WI38 (cell line): ENCODE results near the gene CTBP1.

Experiments
- H3K4me3 ChIP-seq: 2 replicates; pipeline ENCODE4 v1.5.1; 2011; ENCODE audit warnings: low read depth, mild to moderate bottlenecking, control low read depth, low read length
- TF ChIP-seq, protein P1 (sequence below): IDR thresholded peaks from 2 replicates; pipeline ENCODE4 v1.5.1; 2012; ENCODE audit warnings: low read depth, mild to moderate bottlenecking, control low read depth, low read length

The CTBP1 gene

DNA sequence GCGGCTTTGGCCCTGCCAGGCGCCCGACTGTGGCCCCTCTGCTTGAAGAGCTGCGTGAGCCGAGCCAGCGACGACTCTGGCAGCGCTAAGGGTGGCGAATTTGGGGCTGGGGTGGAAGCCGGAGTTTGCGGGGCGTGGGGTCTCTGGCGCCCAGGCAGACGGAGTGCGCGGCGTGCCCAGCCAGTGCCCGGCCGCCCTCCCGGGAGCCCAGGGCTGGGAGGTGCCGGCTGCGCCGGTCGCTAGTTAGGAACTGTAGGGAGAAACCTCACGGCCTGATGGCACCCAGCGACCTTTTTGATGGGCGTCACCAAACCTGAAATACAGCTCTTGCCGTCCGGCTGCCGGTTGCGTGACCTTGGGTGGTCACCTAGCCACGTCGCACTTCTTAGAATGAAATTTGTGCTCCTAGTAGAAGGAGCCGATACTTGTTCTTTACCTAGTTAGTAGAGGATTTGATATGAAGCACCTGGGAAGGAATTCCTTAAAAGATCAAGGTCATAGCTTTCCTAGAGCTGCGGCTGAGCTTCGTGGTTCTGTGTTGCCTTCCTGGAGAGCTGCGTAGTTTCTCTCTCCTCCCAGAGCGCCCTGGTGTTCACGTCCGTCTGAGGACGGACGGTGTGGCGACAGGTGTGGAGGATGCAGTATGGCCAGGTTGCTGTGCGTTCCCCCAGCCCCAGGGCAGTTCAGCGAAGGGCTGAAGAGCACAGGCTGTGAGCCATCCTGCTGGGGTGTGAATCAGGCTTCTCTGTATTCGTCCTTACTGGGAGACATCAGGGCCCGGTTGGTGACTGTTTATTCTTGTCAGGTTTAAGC is 41.4 kb upstream of the CTBP1 start:
- TF ChIP-seq, protein P1, sequence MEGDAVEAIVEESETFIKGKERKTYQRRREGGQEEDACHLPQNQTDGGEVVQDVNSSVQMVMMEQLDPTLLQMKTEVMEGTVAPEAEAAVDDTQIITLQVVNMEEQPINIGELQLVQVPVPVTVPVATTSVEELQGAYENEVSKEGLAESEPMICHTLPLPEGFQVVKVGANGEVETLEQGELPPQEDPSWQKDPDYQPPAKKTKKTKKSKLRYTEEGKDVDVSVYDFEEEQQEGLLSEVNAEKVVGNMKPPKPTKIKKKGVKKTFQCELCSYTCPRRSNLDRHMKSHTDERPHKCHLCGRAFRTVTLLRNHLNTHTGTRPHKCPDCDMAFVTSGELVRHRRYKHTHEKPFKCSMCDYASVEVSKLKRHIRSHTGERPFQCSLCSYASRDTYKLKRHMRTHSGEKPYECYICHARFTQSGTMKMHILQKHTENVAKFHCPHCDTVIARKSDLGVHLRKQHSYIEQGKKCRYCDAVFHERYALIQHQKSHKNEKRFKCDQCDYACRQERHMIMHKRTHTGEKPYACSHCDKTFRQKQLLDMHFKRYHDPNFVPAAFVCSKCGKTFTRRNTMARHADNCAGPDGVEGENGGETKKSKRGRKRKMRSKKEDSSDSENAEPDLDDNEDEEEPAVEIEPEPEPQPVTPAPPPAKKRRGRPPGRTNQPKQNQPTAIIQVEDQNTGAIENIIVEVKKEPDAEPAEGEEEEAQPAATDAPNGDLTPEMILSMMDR: no peak
- peak overlapping the region; percentile 89 for H3K4me3 ChIP-seq

DNA sequence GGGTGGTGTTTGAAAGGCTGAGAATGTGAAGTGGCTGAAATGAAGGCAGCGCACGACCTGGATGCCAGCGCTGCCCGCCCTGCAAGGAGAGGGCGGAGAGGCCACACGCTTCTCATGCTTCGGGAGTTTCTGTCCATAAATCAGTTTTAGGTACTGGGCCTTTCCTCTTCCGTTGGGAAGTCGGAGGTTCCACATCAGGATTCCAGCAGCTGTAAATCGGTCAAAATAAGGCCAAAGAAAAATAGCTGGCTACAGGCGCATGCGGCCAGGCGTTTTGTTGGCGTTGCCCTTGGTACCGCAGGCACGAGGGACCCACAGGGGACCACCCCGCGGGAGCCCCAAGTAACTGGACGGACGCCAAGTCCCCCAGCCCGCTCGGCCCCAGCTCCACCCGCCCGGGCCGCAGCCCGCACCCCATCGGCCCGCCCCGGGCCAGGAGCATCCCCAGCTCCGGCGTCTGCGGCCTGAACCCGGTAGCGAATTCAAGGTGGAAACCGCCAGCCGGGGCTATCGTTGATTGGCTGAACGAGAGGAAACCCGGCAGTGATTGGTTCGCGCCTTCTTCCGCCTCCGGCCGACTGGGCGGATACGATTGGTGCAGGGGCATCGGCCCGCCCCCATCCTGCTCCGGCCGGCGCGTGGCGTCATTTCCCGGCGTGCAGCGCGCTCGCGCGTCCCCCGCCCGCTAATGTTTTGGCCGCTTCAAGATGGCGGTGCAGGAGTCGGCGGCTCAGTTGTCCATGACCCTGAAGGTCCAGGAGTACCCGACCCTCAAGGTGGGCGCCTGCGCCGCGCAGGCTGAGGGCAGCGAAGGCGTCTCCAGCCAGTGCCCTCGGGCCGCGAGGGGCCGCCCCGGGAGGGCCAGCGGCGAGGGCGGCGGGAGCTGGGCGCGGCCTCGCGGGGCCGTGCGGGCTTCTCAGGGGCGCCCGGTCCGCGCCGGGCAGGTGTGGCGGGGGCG is 40.6 kb upstream of the CTBP1 start, which contains the start of gene MAEA:
TSS of gene MAEA (plus strand) at position 685 of the 958 bp plus-strand sequence. CDS start at position 708, 23 bp downstream.
- TF ChIP-seq, protein P1: no peak
- H3K4me3 ChIP-seq: peak within 1 kb of the TSS; percentile 89

DNA sequence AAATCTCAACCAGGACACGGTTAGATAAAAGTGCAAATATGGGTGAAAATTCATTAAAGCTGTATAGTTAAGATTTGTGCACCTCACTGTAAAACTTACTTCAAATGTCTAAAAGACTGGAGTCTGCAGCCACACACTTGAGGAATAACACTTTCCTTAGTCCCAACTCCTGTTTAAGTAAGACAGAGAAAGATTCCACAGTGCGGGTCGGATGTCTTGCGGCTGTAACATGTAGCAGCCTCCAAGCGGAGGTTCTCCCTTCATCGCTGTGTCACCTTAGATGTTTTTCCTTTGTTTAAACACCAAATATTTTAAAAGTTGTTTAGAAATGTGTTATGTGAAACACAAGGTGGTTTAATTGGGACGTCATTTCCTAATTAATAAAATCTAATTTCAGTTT is 39.9 kb upstream of the CTBP1 start:
- TF ChIP-seq, protein P1: no peak
- H3K4me3 ChIP-seq: peak overlapping the region; percentile 89

DNA sequence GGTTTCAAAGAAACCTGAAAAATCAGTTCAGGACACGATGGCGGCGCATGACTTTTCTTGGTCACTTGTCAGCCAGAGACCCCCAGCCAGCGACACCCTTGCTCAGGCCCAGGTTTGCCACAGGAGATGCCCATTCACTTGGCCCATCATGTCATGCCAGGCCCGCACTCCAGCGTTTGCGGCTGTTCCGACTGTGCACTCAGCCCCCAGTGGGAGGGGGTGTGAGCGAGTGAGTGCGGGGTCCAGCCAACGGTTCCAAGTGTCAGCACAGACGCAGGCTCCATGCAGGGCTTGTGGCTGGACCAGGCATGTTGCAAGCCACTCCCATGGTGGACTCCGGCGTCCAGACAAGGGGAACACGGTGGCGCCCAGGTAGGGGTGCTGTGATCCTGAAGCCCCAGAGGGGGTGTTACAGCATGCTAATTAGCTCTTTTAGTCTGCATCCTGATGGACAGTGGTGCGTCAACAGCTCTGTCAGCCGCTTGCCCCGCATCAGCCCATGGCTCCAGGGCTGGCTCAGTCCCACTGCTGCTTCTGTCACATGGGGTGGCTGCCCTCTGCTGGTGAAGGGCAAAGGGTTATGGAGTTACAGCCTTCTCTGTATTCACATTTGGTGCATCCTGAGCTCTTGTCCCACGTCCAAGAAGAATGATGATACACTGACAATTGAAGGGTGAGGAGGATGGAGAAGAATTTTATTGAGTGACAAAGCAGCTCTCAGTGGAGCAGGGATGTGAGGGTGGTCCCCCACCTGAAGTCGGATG is 37.0 kb upstream of the CTBP1 start:
- TF ChIP-seq, protein P1: no peak; the same call in 1 of the 2 replicates
- H3K4me3 ChIP-seq: no peak overlapping the region

DNA sequence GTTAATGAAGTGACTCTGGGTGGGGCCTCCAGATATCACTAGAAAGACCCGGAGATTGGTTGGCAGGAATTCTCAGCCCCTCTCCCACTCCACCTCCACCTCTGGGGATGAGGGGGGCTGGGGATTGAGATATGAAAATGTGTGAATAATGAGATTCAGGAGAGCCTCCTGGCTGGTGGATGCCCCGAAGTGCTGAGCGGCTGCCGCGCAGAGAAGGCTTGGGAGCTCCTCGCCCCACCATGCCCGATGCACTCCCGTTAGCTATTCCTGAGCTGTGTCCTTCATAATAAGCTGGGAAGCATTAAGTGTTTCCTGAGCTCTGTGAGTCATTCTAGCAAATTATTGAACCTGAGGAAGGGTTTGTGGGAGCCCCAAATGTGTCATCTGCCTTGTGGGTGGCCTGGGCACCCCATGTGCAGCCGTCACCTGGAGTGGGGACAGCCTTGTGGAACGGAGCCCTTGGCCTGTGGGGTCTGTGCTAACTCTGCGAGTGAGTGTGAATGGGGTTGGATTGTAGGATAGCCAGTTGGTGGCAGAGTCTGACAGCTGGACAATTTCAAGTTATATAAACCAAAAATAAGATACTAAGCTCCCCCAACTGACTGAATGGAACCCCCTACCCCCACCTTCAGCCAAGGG is 36.3 kb upstream of the CTBP1 start:
- TF ChIP-seq, protein P1: no peak
- no peak overlapping the region for H3K4me3 ChIP-seq

DNA sequence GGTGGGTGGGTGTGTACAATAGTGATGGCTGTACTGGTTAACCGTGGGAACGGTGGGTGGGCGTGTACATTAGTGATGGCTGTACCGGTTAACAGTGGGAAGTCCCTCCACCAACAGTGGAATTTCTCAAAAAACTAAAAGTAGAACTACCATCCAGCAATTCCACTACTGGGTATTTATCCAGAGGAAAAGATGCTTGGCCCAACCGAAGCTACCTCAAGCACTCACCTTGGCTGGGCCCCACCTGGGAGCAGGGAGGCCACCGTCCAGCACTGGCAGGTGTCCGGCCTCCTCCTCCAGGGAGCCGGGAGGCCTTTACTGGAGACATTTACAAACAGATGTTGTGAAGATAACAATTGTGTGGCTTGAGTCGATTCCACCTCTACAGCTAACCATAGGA is 34.8 kb upstream of the CTBP1 start:
- H3K4me3 ChIP-seq: no peak overlapping the region
- TF ChIP-seq, protein P1: no peak
